ENCODE data around the gene PACC1. TPM values are rescaled to one million over a fixed set of nuclear protein-coding genes. Genes with fewer than 3 reads are reported as not detected.

PACC1 gene
- total RNA-seq, 2 donors from 2014 or later: 17.3 to 27.4 TPM

GRCh38 chr1:212458817-212459216 is 44.1 kb upstream of the PACC1 start:
- 86% methylated on average over 1 of the region's 1 CpG; no CpG with 5 or more reads in 1 of the 2 experiments for WGBS, 2 experiments (ENCODE audit: insufficient coverage in 1 of 2, insufficient read length in 1 of 2)
- no peak for DNase-seq
- Histone ChIP-seq H3K9ac (ENCODE audit: extremely low read depth, low read length, poor library complexity, severe bottlenecking) (no peak overlapping the region), H3K27me3 (ENCODE audit: control insufficient read depth, insufficient read depth, low read length, poor library complexity, severe bottlenecking) (no peaks in the 10 kb centered on the region), H3K4me1 (ENCODE audit: control insufficient read depth, insufficient read depth, low read length) (no peaks in the 10 kb centered on the region), H3K36me3 (ENCODE audit: control insufficient read depth, insufficient read depth, low read length) (no peaks in the 10 kb centered on the region), H3K9me3 (ENCODE audit: control insufficient read depth, low read length) (peaks cover 8% of the 10 kb centered on the region), H3K4me3 (ENCODE audit: low read length) (no peak overlapping the region), H3K27ac (ENCODE audit: low read depth, low read length) (no peak overlapping the region)
- TF ChIP-seq, protein P1, sequence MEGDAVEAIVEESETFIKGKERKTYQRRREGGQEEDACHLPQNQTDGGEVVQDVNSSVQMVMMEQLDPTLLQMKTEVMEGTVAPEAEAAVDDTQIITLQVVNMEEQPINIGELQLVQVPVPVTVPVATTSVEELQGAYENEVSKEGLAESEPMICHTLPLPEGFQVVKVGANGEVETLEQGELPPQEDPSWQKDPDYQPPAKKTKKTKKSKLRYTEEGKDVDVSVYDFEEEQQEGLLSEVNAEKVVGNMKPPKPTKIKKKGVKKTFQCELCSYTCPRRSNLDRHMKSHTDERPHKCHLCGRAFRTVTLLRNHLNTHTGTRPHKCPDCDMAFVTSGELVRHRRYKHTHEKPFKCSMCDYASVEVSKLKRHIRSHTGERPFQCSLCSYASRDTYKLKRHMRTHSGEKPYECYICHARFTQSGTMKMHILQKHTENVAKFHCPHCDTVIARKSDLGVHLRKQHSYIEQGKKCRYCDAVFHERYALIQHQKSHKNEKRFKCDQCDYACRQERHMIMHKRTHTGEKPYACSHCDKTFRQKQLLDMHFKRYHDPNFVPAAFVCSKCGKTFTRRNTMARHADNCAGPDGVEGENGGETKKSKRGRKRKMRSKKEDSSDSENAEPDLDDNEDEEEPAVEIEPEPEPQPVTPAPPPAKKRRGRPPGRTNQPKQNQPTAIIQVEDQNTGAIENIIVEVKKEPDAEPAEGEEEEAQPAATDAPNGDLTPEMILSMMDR (conservative IDR thresholded peaks at IDR 0.05): no peak
- H3K4me1 Mint-ChIP-seq: peaks cover 19% of the 10 kb centered on the region
- no peak overlapping the region for H3K27ac Mint-ChIP-seq
- H3K4me3 Mint-ChIP-seq: no peak overlapping the region
- peaks cover 11% of the 10 kb centered on the region for H3K9me3 Mint-ChIP-seq
- H3K36me3 Mint-ChIP-seq (ENCODE audit: low read depth): no peaks in the 10 kb centered on the region
- peaks cover 5% of the 10 kb centered on the region for H3K27me3 Mint-ChIP-seq (ENCODE audit: insufficient read depth)

DNA sequence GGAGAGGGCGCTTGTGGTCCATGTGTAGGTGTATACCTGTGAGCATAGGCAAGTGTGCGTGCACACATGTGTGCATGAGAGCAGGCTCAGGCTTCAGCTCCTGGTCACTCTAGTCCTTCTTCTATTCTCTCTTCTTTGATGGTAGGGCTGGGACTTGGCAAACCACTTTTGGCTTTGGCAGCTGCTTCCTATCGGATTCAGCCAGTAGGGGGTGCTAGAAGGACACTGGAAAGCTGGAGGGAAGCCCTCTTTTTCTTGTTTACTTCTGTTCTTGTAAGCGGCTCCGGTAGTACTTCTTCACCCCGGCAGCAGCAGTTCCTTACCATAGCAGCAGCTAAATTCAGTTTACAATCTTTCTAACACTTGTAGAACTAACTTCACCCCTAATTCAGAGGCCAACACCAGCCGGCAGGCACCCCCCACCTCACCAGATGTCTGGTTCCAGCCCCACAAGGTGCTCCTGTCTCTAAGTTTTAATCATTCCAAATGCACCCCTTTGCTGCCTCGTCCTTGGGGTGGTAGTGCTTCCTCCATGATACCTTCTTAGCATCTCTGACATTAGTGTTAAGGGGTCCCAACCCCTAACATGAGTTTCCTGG is 43.2 kb upstream of the PACC1 start:
- H3K27ac Mint-ChIP-seq: no peak overlapping the region
- peak; percentile 96 for DNase-seq
- TF ChIP-seq, protein P1 (conservative IDR thresholded peaks at IDR 0.05): peak; percentile 90

DNA sequence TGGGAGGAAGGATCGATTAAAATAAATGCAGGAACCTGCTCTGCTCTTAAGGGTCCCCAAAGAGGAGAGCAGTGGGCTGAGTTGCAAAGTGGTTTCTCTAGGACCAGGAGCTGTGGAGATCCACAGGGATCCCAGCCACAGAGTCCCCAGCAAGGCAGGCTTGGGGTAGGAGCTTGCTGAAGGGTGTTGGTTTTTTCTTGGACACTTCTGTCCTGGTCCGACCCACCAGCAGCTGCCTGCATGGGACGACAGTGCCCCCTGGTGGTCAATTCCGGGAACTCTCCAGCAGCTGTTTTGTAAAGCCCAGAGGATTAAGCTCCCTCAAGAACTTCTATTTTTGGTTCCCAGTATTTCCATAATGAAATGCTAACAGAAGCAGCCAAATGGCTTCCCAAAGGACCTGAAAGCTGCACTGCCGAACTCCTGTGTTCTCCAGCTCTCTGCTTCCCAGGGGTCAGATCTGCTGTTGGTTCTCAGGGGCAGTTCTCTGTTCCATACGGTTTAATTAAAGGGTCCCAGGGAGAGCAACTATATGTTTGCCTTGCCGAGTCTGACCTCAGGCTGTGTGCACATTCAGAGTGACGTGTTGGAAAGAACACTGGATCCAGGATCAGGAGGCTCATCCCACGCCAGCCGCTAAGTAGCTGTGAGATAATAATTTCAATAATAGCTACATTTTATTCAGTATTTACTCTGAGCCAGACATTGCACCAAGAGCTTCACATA is 41.3 kb upstream of the PACC1 start:
- peak; percentile 98 for DNase-seq
- WGBS, 2 experiments (ENCODE audit: insufficient coverage in 1 of 2, insufficient read length in 1 of 2): 51 to 54% methylated on average over 4 to 10 of the region's 10 CpGs
- H3K4me3 Mint-ChIP-seq: no peak overlapping the region
- Histone ChIP-seq H3K36me3 (ENCODE audit: control insufficient read depth, insufficient read depth, low read length) (no peaks in the 10 kb centered on the region), H3K9ac (ENCODE audit: extremely low read depth, low read length, poor library complexity, severe bottlenecking) (no peak overlapping the region), H3K4me1 (ENCODE audit: control insufficient read depth, insufficient read depth, low read length) (no peaks in the 10 kb centered on the region), H3K9me3 (ENCODE audit: control insufficient read depth, low read length) (peaks cover 8% of the 10 kb centered on the region), H3K4me3 (ENCODE audit: low read length) (no peak overlapping the region), H3K27ac (ENCODE audit: low read depth, low read length) (no peak overlapping the region), H3K27me3 (ENCODE audit: control insufficient read depth, insufficient read depth, low read length, poor library complexity, severe bottlenecking) (no peaks in the 10 kb centered on the region)
- TF ChIP-seq, protein P1 (conservative IDR thresholded peaks at IDR 0.05): peak; percentile 98
- no peak overlapping the region for H3K27ac Mint-ChIP-seq
- H3K9me3 Mint-ChIP-seq: peaks cover 11% of the 10 kb centered on the region
- H3K27me3 Mint-ChIP-seq (ENCODE audit: insufficient read depth): peaks cover 5% of the 10 kb centered on the region
- H3K36me3 Mint-ChIP-seq (ENCODE audit: low read depth): no peaks in the 10 kb centered on the region
- H3K4me1 Mint-ChIP-seq: peaks cover 1% of the 10 kb centered on the region

More for the DNA sequence above, 43.2 kb upstream of the PACC1 start:
- peaks cover 5% of the 10 kb centered on the region for H3K27me3 Mint-ChIP-seq (ENCODE audit: insufficient read depth)
- 58 to 67% methylated on average over 4 to 8 of the region's 8 CpGs for WGBS, 2 experiments (ENCODE audit: insufficient coverage in 1 of 2, insufficient read length in 1 of 2)
- Histone ChIP-seq H3K9ac (ENCODE audit: extremely low read depth, low read length, poor library complexity, severe bottlenecking) (no peak overlapping the region), H3K27ac (ENCODE audit: low read depth, low read length) (no peak overlapping the region), H3K36me3 (ENCODE audit: control insufficient read depth, insufficient read depth, low read length) (no peaks in the 10 kb centered on the region), H3K9me3 (ENCODE audit: control insufficient read depth, low read length) (peaks cover 8% of the 10 kb centered on the region), H3K4me1 (ENCODE audit: control insufficient read depth, insufficient read depth, low read length) (no peaks in the 10 kb centered on the region), H3K4me3 (ENCODE audit: low read length) (no peak overlapping the region), H3K27me3 (ENCODE audit: control insufficient read depth, insufficient read depth, low read length, poor library complexity, severe bottlenecking) (no peaks in the 10 kb centered on the region)
- H3K9me3 Mint-ChIP-seq: peaks cover 11% of the 10 kb centered on the region
- no peaks in the 10 kb centered on the region for H3K36me3 Mint-ChIP-seq (ENCODE audit: low read depth)
- H3K4me1 Mint-ChIP-seq: peaks cover 10% of the 10 kb centered on the region
- H3K4me3 Mint-ChIP-seq: no peak overlapping the region

All from endodermal cell (in vitro differentiated cells).